HepG2 (cell line): ENCODE results near the gene USP38. TPM values are rescaled to one million over a fixed set of nuclear protein-coding genes. Genes with fewer than 3 reads are reported as not detected.

Source experiments
- ATF3 ChIP-seq: sonication (generic); formaldehyde crosslinking; IDR thresholded peaks from 2 replicates; pipeline ENCODE4 v1.4.0; 2020; ENCODE audit warnings: missing genetic modification reagents
- CEBPG ChIP-seq: IDR thresholded peaks from 2 replicates; pipeline ENCODE4 v1.6.1; 2016
- E2F1 ChIP-seq: sonication (generic); formaldehyde crosslinking; IDR thresholded peaks from 2 replicates; pipeline ENCODE4 v1.5.0; 2020; ENCODE audit warnings: missing genetic modification reagents
- HNF4G ChIP-seq, 2 experiments: sonication (generic) in 1 of 2; formaldehyde crosslinking in 1 of 2; IDR thresholded peaks; 2 replicates each; pipeline versions ENCODE4 v1.4.0 to v1.6.1; 2011 to 2020; ENCODE audit warnings: borderline replicate concordance in 2 of 2, low read depth in 2 of 2, mild to moderate bottlenecking in 2 of 2, low read length in 1 of 2, missing genetic modification reagents in 1 of 2, moderate library complexity in 1 of 2
- JARID2 ChIP-seq: sonication (generic); formaldehyde crosslinking; IDR thresholded peaks from 2 replicates; pipeline ENCODE4 v1.8.1; 2023; ENCODE audit warnings: missing genetic modification reagents, inconsistent platforms; ENCODE audit not compliant: insufficient replicate concordance
- KLF16 ChIP-seq, 2 experiments: sonication (generic) in 1 of 2; formaldehyde crosslinking in 1 of 2; IDR thresholded peaks; 2 replicates each; pipeline versions ENCODE4 v1.6.1 to v1.8.0; 2016 to 2023; ENCODE audit warnings: missing genetic modification reagents in 2 of 2, missing compliant biosample characterization in 1 of 2
- MYNN ChIP-seq: sonication (generic); formaldehyde crosslinking; IDR thresholded peaks from 2 replicates; pipeline ENCODE4 v1.4.0; 2020; ENCODE audit warnings: mild to moderate bottlenecking, low read depth, missing genetic modification reagents
- NFKBIZ ChIP-seq: IDR thresholded peaks from 2 replicates; pipeline ENCODE4 v1.6.1; 2018; ENCODE audit warnings: missing genetic modification reagents, missing compliant biosample characterization
- SMAD1 ChIP-seq: sonication (generic); formaldehyde crosslinking; IDR thresholded peaks from 2 replicates; pipeline ENCODE4 v1.4.0; 2020; ENCODE audit warnings: missing genetic modification reagents, low read depth, mild to moderate bottlenecking, borderline replicate concordance
- SOX6 ChIP-seq, 2 experiments: fragments of 450-650 bp in 1 of 2; sonication (generic) in 1 of 2; formaldehyde crosslinking in 1 of 2; IDR thresholded peaks; 2 replicates each; pipeline versions ENCODE4 v1.4.0 to v1.6.1; 2017 to 2020; ENCODE audit warnings: antibody characterized with exemption in 1 of 2, mild to moderate bottlenecking in 1 of 2, missing genetic modification reagents in 1 of 2
- TCF7L2 ChIP-seq: IDR thresholded peaks from 2 replicates; pipeline ENCODE4 v1.6.1; 2011; ENCODE audit warnings: mild to moderate bottlenecking, low read depth, low read length, moderate library complexity
- TEAD3 ChIP-seq: optimal IDR thresholded peaks from 2 replicates; pipeline ENCODE3; 2016; ENCODE audit warnings: borderline replicate concordance
- TFAP4 ChIP-seq: sonication (generic); IDR thresholded peaks from 2 replicates; pipeline ENCODE4 v1.6.1; 2016; ENCODE audit warnings: low read depth, borderline replicate concordance
- TFDP1 ChIP-seq: IDR thresholded peaks from 2 replicates; pipeline ENCODE4 v1.6.1; 2016; ENCODE audit warnings: missing compliant biosample characterization, missing genetic modification reagents, borderline replicate concordance
- ZBTB33 ChIP-seq: sonication (generic); formaldehyde crosslinking; IDR thresholded peaks from 2 replicates; pipeline ENCODE4 v1.4.0; 2020; ENCODE audit warnings: missing genetic modification reagents
- ZBTB46 ChIP-seq: sonication (generic); formaldehyde crosslinking; IDR thresholded peaks from 2 replicates; pipeline ENCODE4 v1.4.0; 2020; ENCODE audit warnings: mild to moderate bottlenecking, missing genetic modification reagents, borderline replicate concordance
- ZFP62 ChIP-seq: sonication (generic); formaldehyde crosslinking; IDR thresholded peaks from 2 replicates; pipeline ENCODE4 v1.4.0; 2020; ENCODE audit warnings: missing genetic modification reagents
- ZNF331 ChIP-seq: sonication (generic); formaldehyde crosslinking; IDR thresholded peaks from 2 replicates; pipeline ENCODE4 v1.4.0; 2020; ENCODE audit warnings: missing genetic modification reagents
- ZNF556 ChIP-seq: sonication (generic); formaldehyde crosslinking; IDR thresholded peaks from 2 replicates; pipeline ENCODE4 v1.4.0; 2020; ENCODE audit warnings: mild to moderate bottlenecking, missing genetic modification reagents, borderline replicate concordance
- ZNF605 ChIP-seq: sonication (generic); formaldehyde crosslinking; IDR thresholded peaks from 2 replicates; pipeline ENCODE4 v1.8.0; 2022; ENCODE audit warnings: mild to moderate bottlenecking, missing genetic modification reagents
- ZNF644 ChIP-seq: IDR thresholded peaks from 2 replicates; pipeline ENCODE4 v1.6.1; 2016; ENCODE audit warnings: low read depth
- ZNF652 ChIP-seq: IDR thresholded peaks from 2 replicates; pipeline ENCODE4 v1.6.1; 2016; ENCODE audit warnings: low read depth, borderline replicate concordance
- ZSCAN31 ChIP-seq: sonication (generic); formaldehyde crosslinking; IDR thresholded peaks from 2 replicates; pipeline ENCODE4 v1.5.0; 2020; ENCODE audit warnings: low read depth, mild to moderate bottlenecking, missing genetic modification reagents
- polyA plus RNA-seq, 8 experiments: library from polyadenylated mRNA; depleted of rRNA in 3 of 8; stranded (reverse) in 7 of 8; unstranded in 1 of 8; fragments of >200 nt; fragmentation: Illumina TruSeq in 4 of 8; extraction: Trizol in 4 of 8; gene quantifications; 2 replicates each; pipeline versions ENCODE4 v1.2.1 to v1.2.3, GENCODE V29; 2011 to 2016; ENCODE audit warnings: low read depth in 4 of 8, missing spikeins in 1 of 8, mixed read lengths in 1 of 8; ENCODE audit not compliant: insufficient read depth in 1 of 8
- total RNA-seq, 5 experiments: library from RNA; depleted of rRNA; stranded (reverse); fragments of >200 nt; fragmentation: Illumina TruSeq; extraction: Trizol; gene quantifications; 2 replicates each; pipeline ENCODE4 v1.2.3, GENCODE V29; 2016; ENCODE audit warnings: low read depth in 1 of 5

USP38 gene
- total and polyA plus RNA-seq, 2 of the 13 experiments (the other 11 are each of a cell fraction or from before 2014, with no cell fraction given): 4.5 to 11.8 TPM

- TF ChIP-seq ZFP62 (no peak), TFDP1 (CRISPR knock-in tag) (peak; percentile 81; the same call in 1 of the 2 replicates), ZNF556 (CRISPR knock-in tag) (no peak), CEBPG (peak; percentile 98), ZSCAN31 (CRISPR knock-in tag) (no peak), ATF3 (CRISPR knock-in tag) (peak; percentile 97), SMAD1 (CRISPR knock-in tag) (no peak), E2F1 (peak; percentile 57; the same call in 1 of the 2 replicates), MYNN (CRISPR knock-in tag) (no peak), KLF16 (CRISPR knock-in tag; IDR thresholded peaks at IDR 0.05) (peak in 1 of 2 experiments; percentile 69; a peak in 2 of 4 replicates), TEAD3 (CRISPR knock-in tag) (peak; percentile 97), ZNF331 (peak; percentile 92), ZNF605 (CRISPR knock-in tag) (peak; percentile 40; the same call in 1 of the 2 replicates), SOX6 (IDR thresholded peaks at IDR 0.05) (no peak), SOX6 (CRISPR knock-in tag; IDR thresholded peaks at IDR 0.05) (peak; percentile 97), NFKBIZ (CRISPR knock-in tag) (peak; percentile 79), HNF4G (IDR thresholded peaks at IDR 0.05; ENCODE audit: borderline replicate concordance, low read depth, low read length) (peak; percentile 98), HNF4G (CRISPR knock-in tag; IDR thresholded peaks at IDR 0.05; ENCODE audit: borderline replicate concordance, low read depth) (peak; percentile 85), ZNF652 (CRISPR knock-in tag) (peak; percentile 38; the same call in 1 of the 2 replicates), TFAP4 (peak; percentile 40; the same call in 1 of the 2 replicates), ZBTB33 (CRISPR knock-in tag) (peak; percentile 48; the same call in 1 of the 2 replicates), ZNF644 (CRISPR knock-in tag) (peak; percentile 100), TCF7L2 (no peak), JARID2 (no peak), ZBTB46 (CRISPR knock-in tag) (no peak)
Measured at GRCh38 chr4:143225167-143225566, 40.5 kb downstream of the USP38 start (continued).
